ENCODE measurements around the gene AGRN.
"Not testable (repeated sequence)": the region's sequence is repeated elsewhere in the genome, so short reads cannot be mapped to it uniquely, and the experiment has no call there.

Gene AGRN

DNA sequence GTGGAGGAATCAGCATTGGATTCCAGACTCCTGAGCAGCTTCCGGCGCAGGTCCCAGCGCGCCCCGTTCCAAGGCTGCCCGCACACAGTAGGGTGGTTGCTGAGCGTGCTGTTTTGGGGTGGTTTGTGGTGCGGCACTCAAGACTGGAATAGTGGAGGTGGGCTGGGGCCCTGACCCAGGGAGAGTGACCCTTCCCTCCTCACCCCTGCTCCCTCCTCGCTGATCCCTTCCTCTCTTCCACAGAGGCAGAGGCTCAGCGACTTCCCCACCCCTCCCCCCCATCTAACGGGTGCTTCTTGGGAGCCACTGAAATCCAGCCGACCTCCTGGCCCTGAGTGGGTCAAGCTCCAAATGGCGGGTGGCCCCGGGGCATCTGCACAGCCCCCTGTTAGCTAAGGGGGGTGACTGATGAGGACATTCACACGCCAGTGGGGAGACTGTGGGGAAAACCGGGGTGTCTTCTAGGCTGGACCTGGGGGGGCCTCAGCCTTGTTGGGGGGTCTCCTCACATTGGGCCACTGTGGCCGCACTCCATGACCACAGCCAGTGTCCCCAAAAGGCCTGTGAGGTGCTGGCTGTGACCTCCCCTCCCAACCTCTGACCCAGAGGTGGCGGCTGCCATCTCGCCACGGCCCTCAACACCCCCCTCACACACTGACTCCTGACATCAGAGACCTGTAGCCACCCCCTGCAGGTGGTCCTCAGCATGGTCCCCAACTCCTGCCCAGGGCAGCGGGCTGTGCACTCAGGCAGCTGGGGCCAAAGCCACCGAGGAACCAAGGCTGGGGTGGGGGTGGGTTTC is 16.1 kb upstream of the AGRN start:
- DNase-seq: no peak

DNA sequence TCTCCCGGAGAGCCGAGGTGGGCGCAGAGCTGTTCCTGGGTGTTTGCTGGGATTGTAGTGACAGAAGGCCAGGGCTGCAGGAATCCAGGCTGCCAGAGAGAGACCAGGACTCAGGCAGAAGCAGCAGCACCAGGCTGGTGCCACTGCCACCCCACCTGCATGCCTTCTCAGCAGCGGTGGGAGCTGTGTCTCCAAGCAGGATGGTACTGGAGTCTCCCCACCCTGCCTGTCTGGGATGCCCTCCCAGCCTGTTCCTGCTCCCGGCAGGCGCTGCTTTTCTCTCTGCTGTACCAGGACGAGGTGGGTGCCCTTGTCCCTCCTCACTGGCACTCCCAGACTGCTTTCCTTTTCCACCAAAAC is 15.5 kb upstream of the AGRN start:
- no peak for DNase-seq

DNA sequence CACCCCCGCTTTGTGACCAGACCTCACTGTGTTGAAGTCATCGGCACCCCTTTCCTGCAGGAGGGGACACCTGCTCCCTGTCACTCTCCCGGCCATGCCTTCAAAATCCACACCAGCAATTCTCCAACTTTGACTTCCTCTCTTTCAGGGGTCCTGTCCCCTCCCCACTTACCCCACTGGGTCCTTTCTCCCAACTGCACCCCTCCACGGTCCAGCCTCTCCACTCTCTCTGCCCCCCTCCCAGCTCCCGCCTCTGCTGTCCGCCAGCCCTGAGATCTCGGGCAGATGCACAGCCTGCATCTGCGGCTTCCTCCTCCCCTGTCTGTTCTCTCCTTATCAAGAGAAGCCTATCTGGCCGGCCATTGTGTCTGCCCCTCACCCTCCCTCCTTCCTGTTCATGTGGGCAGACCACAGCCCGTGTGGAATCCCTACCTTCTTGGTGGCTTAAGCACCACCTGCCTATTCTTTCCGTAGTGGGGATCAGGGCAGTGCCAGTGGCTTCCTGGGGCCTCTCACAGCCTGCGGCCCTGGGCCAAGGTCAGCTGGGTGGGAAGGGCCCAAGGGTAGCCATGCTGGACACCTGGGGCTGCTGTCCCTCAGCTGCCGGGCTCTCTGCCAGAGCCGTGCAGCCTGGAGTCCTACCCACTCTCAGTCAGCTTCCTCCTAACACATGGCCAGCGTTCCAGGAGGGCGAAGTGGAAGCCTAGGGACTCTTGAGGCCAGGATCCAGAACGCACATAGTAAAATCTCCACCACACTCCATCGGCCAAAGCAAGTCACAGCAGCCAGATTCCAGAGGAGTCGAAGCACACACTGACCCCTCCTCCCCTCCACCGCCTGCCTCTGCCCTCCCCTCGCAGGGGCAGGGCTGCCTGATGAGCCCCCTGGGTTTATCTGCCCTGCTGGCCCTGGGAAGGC is 14.9 kb upstream of the AGRN start:
- no peak for DNase-seq

DNA sequence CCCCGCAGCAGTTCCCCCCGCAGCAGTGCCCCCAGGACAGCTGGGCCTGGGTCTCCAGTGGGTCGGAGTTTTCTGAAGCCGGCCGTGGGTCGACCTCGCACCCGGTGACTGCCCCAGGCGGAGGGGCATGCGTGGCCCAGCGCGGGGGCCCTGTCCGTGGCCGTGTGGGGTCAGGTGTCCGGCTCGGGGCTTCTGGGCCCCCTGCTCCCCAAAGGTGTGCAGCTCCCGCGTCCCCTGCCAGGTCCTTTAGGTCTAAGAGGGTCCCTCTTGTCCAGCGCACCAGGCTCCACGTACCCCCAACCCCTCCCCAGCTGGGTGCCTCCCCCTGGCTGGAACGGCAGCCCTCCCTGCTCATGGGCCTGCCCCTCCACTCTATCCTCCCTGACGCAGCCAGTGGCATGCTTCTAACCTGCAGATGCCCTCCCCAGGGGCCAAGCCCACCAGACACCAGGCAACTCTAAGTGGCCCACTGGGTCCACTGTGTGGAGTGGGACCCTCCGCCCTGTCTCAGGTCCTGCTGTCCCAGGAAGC is 14.1 kb upstream of the AGRN start:
- no peak for DNase-seq

DNA sequence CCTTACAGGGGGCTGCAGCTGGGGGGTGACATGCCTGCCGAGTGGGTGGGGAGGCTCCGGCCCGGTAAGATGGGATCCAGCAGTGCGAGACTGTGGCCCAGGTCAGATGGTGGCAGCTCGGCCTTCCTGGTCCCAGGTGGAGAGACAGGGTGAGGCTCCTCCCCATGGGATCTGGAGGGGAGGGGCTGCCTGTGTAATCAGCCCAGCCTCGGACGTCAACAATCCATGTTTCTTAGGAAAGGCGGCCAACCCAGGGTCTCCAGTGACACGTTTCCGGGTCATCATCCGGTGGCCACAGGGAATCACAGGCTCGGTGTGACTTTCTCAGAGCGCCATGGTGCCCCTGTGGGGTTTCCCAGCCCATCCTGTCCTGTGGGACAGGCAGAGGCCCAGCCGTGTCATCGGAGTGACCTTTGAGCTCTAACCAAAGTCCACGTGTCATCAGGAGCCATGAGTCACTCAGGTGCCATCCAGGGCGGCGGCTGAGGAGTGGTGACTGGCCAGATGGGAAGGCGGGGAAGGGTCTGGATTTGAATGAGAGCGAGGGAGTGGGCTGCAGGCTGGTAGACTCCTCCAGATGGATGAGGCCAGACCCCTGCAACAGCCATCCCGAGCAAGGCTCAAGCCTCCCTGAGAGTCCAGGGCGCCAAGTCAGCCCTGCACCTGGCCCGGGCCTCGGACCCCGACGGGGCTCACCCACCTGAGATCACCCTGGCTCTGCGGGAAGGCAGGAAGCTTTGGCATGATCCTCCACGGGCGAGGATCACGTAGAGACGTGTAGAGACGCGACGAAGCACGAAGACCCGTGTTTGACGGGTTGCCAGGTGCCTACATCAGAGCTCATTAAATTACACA is 13.4 kb upstream of the AGRN start:
- no peak for DNase-seq

DNA sequence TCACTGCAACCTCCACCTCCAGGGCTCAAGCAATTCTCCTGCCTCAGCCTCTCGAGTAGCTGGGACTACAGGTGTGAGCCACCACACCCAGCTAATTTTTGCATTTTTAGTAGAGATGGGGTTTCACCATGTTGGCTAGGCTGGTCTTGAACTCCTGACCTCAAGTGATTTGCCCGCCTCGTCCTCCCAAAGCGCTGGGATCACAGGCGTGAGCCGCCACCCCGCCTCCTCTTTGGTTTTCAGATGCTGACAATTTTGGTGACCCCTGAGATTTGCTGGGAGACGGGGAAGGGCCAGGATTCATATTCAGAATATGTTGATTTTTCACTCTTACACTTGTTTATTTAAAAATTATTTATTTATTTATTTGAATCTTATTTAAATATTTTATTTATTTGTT is 9.8 kb upstream of the AGRN start:
- not testable (repeated sequence) for DNase-seq

DNA sequence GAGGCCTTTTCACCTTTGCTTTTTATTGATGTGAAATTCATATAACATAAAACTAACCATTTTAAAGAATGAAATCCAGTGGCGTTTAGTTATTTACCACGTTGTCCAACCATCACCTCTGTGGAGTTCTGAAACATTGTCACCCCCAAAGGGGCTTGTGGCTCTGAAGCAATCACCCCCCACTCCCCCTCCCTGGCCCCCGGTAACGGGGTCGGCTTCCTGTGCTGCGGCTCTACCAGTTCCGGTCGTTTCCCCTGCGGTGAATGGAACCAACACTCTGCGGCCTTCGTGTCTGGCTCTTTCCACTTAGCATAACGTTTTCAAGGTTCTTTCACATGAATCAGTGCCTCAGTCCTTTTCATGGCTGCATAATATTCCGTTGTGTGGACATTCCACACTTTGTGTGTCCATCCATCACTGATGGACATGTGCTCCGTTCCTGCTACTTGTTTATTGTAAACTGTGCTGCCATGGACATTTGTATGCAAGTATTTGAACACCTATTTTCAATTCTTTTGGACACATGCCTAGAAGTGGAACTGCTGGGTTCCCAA is 8.4 kb upstream of the AGRN start:
- no peak for DNase-seq

DNA sequence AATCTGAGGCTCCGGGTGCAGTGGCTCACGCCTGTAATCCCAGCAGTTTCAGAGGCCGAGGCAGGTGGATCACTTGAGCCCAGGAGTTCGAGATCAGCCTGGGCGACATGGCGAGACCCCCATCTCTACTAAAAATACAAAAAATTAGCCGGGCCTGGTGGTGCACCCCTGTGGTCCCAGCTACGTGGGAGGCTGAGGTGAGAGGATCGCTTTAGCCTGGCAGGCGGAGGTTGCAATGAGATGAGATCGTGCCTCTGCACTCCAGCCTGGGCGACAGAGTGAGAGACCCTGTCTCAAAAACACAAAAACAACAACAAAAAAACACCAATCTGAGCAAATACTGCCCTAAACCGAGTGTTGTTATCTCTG is 7.2 kb upstream of the AGRN start:
- not testable (repeated sequence) for DNase-seq

DNA sequence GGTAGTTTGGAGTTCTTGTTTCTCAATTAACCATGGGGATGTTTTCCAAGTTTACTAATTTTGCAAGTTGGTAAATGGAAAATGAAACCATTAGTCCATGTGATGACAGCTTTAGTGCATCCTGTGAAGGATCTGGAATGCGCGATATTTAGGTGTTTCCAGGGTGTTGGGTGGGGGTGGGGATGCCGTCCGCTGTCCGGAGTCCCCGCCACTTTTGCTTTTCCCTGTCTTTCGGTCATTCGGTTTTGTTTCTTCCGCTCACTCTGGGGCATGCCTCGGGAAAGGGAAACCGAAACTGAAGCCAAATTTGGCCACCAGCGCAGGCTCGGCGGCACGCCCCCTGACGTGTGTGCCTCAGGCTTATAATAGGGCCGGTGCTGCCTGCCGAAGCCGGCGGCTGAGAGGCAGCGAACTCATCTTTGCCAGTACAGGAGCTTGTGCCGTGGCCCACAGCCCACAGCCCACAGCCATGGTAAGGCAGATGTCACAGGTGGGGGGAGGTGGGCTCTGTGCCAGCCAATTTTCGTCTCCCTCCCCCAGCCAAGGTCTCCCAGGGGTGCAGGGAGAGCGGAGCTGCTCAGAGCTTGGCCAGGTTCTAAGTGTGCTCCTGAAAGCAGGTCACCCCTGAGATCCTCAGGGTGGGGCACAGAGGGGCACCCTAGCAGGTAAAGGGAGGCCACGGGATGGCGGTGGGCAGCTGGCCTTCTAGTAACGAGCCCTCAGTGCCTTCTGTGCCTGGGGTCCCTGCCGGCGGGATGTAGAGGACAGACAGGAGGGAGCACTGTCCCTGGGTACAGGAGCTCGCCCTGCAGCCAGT is 6.6 kb upstream of the AGRN start, which contains the start of gene ISG15:
TSS of gene ISG15 (plus strand) at position 393 of the 817 bp plus-strand sequence. CDS start at position 470, 77 bp downstream.
- peak; percentile 92 for DNase-seq

DNA sequence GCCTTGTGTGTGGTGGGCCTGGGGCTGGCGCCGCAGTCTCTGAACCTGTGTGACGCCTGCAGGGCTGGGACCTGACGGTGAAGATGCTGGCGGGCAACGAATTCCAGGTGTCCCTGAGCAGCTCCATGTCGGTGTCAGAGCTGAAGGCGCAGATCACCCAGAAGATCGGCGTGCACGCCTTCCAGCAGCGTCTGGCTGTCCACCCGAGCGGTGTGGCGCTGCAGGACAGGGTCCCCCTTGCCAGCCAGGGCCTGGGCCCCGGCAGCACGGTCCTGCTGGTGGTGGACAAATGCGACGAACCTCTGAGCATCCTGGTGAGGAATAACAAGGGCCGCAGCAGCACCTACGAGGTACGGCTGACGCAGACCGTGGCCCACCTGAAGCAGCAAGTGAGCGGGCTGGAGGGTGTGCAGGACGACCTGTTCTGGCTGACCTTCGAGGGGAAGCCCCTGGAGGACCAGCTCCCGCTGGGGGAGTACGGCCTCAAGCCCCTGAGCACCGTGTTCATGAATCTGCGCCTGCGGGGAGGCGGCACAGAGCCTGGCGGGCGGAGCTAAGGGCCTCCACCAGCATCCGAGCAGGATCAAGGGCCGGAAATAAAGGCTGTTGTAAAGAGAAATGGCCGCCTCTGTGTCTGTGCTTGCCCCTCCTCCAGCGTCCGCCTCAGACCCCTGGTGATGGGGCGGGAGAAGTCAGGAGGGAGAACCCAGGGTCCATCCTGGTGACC is 5.8 kb upstream of the AGRN start:
- peak; percentile 44 for DNase-seq

DNA sequence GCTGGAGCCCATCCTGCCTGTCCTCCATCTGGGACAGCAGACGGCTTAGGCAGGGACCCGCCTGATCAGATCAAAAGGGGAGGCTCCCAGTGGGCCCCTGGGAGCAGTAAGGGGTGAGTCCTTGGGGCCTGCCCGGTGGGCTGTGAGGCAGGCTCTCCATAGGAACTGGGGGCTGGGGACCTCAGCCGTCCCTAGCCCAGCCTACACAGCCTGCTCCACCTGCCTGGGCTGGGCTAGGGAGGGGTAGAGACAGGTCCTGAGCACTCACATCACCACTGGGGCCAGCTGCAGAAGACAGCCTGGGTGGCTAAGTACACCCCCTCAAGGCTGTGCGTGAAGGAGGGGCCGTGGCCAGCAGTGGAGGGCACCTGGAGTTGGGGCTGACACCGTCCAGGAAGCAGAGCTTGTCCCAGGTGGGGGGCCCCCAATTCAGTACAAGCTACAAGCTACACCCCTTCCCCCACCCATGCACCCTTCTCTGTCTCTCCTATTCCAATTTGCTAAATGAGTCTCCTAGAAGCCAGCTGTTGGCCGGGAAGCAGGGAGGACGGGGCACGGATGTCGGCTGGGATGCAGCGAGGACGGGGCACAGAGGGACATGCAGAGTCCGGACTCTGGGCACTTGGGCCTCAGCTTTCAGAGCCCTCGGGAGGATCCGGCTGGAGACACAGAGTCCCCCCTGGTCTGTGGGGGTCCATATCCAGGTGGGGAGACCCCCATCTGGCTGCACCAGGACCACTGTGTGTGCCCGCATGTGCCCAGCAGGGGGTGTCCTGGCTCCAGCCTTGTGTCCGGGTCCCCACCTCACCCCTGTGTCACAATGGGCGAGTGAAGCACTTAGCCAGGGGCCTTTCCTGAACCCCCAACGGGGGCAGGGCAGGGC is 4.9 kb upstream of the AGRN start:
- no peak for DNase-seq

DNA sequence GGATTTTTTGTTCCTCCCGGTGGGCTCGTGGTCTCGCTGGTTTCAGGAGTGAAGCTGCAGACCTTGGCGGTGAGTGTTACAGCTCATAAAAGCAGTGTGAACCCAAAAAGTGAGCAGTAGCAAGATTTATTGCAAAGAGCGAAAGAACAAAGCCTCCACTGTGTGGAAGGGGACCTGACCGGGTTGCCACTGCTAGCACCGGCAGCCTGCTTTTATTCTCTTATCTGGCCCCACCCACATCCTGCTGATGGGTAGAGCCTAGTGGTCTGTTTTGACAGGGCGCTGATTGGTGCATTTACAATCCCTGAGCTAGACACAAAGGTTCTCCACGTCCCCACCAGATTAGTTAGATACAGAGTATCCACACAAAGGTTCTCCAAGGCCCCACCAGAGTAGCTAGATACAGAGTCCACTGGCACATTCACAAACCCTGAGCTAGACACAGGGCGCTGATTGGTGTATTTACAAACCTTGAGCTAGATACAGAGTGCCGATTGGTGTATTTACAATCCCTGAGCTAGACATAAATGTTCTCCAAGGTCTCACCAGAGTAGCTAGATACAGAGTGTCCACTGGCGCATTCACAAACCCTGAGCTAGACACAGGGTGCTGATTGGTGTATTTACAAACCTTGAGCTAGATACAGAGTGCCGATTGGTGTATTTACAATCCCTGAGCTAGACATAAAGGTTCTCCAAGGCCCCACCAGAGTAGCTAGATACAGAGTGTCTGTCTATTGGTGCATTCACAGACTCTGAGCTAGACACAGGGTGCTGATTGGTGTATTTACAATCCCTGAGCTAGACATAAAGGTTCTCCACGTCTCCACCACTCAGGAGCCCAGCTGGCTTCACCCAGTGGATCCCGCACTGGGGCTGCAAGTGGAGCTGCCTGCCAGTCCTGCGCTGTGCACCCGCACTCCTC is 2.3 kb upstream of the AGRN start:
- DNase-seq: not testable (repeated sequence)

DNA sequence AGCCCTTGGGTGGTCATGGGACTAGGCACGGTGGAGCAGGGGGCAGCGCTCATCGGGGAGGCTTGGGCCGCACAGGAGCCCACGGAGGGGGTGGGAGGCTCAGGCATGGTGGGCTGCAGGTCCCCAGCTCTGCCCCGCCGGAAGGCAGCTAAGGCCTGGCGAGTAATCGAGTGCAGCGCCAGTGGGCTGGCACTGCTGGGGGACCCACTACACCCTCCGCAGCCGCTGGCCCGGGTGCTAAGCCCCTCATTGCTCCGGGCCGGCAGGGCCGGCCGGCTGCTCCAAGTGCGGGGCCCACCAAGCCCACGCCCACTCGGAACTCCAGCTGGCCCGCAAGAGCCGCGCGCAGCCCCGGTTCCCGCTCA is 1.6 kb upstream of the AGRN start:
- DNase-seq: not testable (repeated sequence)

DNA sequence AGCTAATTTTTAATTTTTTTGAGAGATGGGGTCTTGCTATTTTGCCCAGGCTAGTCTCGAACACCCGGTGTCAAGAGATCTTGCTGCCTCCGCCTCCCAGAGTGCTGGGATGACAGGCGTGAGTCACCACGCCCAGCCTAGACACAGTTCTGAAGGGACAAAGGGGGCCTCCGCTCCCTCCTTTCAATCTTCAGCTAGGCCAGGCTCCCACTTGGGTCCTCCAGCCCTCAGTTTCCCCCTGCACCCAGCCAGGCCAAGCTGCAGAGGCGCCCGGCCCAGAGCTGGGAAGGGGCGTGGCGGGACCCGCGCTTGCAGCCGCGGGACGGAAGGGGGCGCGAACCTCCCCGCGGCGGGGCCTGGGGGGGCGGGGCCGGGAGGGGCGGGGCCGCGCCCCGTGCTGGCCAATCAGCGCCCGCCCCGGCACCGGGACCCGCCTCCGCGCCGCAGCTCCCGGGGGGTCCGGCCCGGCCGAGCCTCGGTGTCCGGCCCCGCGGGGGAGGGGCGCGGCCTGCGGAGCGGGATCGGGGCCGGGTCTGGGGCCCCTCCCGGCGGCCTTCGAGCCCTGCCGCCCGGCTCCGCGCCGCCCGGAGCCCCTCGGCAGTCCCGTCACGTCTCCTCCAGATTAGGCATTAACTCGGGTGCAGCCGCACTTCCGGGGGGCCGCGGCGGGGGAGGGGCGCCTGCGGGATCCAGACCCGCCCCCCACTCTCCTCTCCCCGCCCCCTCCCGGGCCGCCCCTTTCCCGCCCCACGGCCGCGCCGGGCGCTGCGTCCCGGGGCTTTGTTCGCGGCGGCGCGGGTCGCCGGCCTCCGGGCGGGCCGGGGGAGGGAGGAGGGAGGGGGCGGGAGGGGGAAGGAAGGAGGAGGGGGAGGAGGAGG is 559 bp upstream of the AGRN start:
- peak; percentile 84 for DNase-seq

DNA sequence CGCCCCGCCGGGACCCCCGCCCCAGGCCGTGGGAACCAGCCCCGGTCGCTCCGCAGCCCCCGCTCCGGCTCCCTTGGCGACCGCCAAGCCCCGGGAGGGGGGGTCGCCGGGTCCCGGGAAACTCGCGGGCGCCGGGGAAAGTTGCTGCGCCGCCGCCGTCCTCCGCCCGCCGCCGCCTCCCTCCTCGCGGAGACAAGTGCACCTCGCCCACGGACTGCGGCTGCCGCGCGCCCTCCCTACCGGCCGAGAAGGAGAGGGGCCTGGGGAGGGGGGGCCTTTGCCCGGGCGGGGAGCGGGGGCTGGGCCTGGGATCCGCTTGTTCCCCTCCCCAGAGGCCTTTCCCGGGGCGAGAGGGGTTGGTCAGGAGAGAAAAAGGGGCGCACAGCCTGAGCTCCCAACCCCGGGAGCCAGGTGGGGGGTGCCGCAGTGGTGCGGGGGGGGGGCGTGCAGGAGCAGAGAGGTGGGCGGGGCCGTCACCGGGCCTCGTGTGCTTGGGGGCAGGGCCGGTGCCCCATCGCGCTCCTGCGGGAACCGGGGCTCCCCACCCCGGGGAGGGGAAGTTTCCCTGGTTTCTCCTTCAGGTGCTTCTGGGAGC is 592 bp downstream of the AGRN start:
- DNase-seq: no peak

DNA sequence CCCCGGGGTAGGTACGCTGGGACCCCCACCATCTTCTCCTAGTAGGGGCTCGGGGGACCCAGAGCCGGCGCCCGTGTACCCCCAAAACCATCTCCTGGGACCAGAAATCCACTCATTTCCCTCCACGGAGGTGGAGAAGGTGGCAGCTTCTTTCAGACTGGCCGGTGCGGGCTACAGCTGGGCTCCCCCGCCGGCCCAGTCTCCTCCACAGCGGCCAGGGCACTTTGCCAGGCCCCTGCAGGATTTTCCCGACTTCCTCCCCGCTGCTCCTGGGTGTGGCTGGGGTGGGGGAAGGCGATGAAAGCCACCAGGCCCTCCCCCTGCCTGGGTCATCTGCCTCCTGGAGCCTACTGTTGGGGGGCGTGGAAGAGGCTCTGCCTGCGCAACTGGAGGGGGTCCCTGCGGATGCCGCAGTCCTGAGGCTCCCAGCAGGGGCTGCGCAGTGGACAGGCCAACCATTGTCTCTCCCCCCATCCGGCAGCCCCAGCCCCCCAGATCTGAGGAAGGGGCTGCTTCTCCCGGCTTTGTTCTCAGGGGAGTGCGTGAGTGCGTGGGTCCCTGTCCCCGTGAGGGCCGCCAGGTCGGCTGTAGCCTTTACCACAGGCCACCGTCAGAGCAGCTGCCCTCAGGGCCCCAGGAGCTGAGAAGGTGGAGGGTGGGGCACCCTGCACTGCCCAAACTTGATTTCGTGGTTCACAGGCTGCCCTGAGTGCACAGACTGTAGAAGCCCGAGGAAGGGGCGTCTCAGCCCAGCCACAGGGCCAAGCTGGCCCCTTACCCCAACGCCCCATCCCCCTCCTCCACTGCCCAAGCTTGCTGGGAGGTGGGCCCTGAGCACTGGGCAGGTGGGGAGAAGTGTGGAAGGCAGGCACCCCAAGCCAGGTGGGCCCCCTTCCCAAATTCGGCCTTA is 1.3 kb downstream of the AGRN start:
- no peak for DNase-seq

All from activated CD4-positive, alpha-beta T cell treated with anti-CD3 and anti-CD28 coated beads, Interleukin-10, Interleukin-2, amounts not matched to agents 100 ng/mL and 50 ng/mL, durations not matched to agents 16 hours and 8 hours (primary cell).